H1 (cell line): ENCODE data around the gene INPPL1. TPM values are rescaled to one million over a fixed set of nuclear protein-coding genes. Genes with fewer than 3 reads are reported as not detected.

Experiments used
- ASH2L ChIP-seq: fragments of 200-600, 300-600 bp; sonication (generic); IDR thresholded peaks from one replicate; pipeline ENCODE4 v1.7.1; 2017; ENCODE audit warnings: low read length
- CTBP2 ChIP-seq: IDR thresholded peaks from 2 replicates; pipeline ENCODE4 v1.7.0; 2011; ENCODE audit warnings: borderline replicate concordance, mild to moderate bottlenecking, moderate library complexity, mixed read lengths, low read length; ENCODE audit not compliant: insufficient read depth, insufficient read length
- RAD21 ChIP-seq, 2 experiments: IDR thresholded peaks in 1 of 2; conservative IDR thresholded peaks in 1 of 2; 2 replicates each; pipeline ENCODE4 v1.6.1; 2011; ENCODE audit warnings: low read depth in 2 of 2, low read length in 2 of 2, improper control_type of control experiment in 1 of 2, inconsistent platforms in 1 of 2, mild to moderate bottlenecking in 1 of 2, moderate library complexity in 1 of 2
- TAF1 ChIP-seq: IDR thresholded peaks from 2 replicates; pipeline ENCODE4 v1.6.1; 2011; ENCODE audit warnings: mild to moderate bottlenecking, low read depth, low read length
- polyA plus RNA-seq, 7 experiments: library from polyadenylated mRNA; depleted of rRNA in 3 of 7; stranded (reverse) in 5 of 7; unstranded in 2 of 7; fragments of >200 nt in 5 of 7; fragments of 200-250 nt in 2 of 7; gene quantifications; 1 replicate in 5 of 7; 2 replicates in 1 of 7; 4 replicates in 1 of 7; pipeline versions ENCODE4 v1.2.1 to v1.2.3, GENCODE V29; 2011 to 2013; ENCODE audit warnings: missing spikeins in 2 of 7, mixed read lengths in 2 of 7
- total RNA-seq: library from RNA; stranded (reverse); fragmentation: NEBNext Ultra II Directional; extraction: Animal tissue kit (Norgen Biotek cat#: 25700); gene quantifications from 2 replicates; pipeline ENCODE4 v1.2.1, GENCODE V29; 2021
- TF ChIP-seq, protein P1 (sequence below): IDR thresholded peaks from 2 replicates; pipeline ENCODE4 v1.6.1; 2011; ENCODE audit warnings: low read length, improper control_type of control experiment

INPPL1 gene
- total and polyA plus RNA-seq, 2 of the 8 experiments (the other 6 are each of a cell fraction or from before 2014, with no cell fraction given) = 54.5 to 79.5 TPM

DNA sequence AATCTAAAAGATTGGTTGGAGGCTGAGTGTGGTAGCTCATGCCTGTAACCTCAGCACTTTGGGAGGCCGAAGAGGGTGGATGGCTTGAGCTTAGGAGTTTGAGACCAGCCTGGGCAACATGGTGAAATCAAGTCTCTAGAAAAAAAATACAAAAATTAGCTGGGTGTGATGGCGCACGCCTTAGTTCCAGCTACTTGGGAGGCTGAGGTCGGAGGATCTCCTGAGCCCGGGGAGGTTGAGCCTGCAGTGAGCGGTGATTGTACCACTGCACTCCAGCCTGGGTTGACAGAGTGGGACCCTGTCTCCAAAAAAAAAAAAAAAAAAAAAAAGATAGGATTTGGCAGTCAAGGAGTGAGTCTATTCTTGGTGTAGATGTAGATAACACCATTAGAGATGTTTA lies 22.0 kb upstream of the INPPL1 start (continued):
- TF ChIP-seq CTBP2 (no peak), RAD21 (IDR thresholded peaks at IDR 0.05 in 1 of 2, conservative IDR thresholded peaks at IDR 0.05 in 1 of 2; ENCODE audit: low read depth in 2 of 2, low read length in 2 of 2) (no peak), TAF1 (no peak), ASH2L (no peak)
- TF ChIP-seq, protein P1, sequence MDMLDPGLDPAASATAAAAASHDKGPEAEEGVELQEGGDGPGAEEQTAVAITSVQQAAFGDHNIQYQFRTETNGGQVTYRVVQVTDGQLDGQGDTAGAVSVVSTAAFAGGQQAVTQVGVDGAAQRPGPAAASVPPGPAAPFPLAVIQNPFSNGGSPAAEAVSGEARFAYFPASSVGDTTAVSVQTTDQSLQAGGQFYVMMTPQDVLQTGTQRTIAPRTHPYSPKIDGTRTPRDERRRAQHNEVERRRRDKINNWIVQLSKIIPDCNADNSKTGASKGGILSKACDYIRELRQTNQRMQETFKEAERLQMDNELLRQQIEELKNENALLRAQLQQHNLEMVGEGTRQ = no peak
